Hypothalamus (tissue), 51 donors: Measurements from ENCODE around the gene ACYP2.
A peak's percentile ranks its signal among the peaks of the same experiment; 100 is the strongest.
"Not testable (repeated sequence)": the region's sequence is repeated elsewhere in the genome, so short reads cannot be mapped to it uniquely, and the experiment has no call there.

Source experiments
- DNase-seq, 51 donors: peaks; one replicate each; lab custom pipeline; 2025; lab: John Stamatoyannopoulos, UW

ACYP2 gene

DNA sequence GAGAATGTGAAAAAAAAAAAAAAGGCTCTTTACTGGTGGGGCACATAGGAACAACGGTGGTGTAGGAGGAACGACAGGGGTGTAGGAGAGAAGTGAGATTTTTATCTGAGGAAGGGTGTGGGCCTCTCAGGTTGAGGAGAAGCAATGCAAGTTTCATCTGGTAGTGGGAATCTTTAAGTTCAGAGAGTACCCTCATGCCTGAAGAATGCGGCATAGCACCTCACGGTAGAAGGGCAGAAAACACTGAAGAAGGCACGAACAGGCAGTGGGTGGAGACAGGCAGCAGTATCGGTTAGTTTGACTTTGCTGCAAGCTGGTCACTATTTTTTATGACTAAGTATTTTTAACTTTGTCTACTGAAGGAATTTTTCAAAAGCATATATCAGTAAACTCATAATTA lies 192.8 kb downstream of the ACYP2 start:
- no peak for DNase-seq

DNA sequence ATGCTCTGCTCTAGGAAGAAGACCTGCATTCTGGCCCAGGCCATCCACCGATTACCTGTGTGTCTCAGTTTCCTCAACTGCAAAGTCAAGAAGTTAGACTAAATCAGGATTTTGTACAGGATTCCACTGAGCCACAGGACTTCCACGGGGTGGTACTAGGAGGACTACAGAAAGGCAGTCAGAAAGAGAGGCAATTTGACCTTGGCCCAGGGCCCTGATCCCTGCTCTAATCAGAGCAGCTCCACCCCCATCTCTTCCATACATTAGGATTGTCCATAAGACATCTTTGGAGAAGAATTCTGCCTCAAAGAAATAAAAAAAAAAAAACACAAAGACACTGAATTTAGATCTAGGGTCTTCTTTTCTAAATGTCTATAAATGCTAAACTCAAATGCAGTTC lies 193.4 kb downstream of the ACYP2 start:
- no peak for DNase-seq

DNA sequence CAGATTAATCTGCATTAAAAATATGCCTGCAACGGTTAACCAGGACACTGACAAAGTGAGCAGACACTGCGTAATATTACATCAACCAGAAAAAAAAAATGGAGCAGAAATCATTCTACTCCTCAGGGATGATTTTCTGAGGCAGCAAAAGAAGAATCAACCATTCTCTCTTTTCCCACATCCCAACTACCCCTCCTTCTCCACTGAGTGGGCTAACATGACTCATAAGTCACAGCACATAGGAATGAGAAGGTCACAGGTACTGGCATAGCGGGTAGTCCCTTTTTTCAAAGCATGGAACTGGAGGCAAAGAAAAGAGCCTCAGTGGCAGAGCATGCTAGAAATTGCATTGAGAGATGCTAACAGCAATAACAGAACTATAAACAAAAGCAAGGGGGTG lies 194.9 kb downstream of the ACYP2 start:
- peak in 1 of 51 donors; percentile 50 for DNase-seq

DNA sequence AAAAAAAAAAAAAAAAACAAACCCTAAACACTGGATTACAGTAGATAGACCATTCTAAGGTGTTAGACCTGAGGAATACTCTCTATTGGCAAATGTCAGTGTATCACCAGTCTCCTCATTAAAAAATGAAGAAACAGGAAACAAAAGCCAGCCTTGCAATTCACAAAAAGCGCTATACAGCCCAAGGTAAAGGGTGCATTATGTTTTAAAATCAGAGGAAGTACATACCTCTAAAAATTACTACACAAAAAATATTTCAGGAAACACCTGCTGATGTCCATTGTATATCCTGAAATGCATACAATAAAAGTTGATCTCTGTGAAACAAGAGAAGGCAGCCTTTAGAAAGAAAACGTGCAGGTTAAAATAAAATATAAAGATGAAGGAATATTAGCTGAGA lies 195.5 kb downstream of the ACYP2 start:
- no peak for DNase-seq

DNA sequence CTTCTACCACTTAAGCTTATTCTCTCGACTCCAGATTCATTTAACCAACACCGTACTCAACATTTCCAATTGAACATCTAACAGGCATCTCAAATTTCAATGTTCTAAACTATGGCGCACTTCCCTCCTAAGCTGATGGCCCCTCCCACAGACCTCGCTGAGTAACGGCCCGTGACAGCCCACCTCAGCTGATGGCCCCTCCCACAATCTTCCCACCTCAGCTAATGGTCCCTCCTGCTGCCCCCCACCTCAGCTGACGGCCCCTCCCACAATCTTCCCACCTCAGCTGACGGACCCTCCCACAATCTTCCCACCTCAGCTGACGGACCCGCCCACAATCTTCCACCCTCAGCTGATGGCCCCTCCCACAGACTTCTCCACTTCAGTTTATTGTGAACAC lies 197.7 kb downstream of the ACYP2 start:
- DNase-seq: no peak

DNA sequence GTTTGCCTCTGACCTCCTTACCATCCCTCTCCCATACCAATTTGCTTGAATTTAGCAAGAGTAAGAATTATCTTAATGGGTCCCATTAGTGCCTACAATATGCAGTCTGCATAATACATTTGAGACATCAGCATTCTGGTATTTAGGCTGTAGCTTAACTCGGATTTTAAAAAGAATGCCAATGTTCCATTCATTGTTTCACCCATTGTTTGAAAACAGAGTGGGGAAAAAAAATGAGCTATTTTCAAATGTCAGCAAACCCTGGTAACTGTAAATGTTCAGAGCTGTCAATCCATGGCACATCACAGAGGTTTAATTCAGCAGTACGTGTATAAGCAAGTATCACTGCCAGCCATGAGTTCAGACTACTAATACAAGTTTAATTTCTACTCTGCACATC lies 202.6 kb downstream of the ACYP2 start:
- DNase-seq: no peak

DNA sequence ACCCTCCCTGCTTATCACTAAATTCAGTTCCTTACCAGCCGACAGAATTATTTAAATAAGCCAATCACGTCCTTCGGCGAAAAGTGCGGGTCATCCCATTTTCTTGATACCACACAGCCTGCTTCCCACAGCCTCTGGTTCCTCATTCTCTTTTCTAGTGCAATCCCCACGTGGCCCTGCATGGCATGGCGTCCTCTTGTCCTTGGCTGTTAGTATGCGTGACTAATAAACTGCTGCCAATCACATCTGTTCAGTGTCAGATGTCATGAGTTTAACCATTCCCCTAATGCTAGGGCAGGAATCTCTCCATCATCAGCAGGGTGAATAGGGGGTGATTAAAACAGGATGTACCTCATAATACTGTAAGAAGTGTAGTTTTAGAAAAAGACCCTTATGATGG lies 203.4 kb downstream of the ACYP2 start:
- DNase-seq: no peak

DNA sequence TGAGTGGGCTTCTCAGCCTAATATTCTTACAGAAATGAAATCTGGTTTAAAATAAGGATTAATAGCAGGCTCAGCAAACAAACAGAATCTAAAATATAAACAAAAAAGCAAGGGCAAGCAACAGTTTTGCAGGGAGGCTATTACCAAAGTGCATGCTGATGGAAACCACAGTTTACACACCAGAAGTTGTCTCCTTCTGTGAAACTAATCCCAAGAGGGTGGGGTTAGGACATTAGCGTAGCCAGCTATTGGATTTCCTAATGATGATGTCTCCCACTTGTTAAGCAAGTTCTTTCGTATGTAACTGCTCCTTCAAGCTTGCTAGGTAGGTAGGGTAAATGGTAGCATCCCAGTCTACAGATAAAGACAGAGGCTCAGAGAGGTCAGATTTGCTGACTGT lies 205.6 kb downstream of the ACYP2 start:
- DNase-seq: no peak

DNA sequence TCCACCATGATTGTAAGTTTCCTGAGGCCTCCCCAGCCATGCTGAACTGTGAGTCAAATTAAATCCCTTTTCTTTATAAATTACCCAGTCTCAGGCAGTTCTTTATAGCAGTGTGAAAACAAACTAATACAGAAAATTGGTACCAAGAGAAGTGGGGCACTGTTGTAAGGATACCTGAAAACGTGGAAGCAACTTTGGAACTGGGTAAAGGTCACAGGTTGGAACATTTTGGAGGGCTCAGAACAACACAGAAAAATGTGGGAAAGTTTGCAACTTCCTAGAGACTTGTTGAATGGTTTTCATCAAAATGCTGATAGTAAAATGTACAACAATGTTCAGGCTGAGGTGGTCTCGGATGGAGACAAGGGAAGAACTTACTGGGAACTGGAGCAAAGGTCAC lies 209.1 kb downstream of the ACYP2 start:
- not testable (repeated sequence) for DNase-seq

DNA sequence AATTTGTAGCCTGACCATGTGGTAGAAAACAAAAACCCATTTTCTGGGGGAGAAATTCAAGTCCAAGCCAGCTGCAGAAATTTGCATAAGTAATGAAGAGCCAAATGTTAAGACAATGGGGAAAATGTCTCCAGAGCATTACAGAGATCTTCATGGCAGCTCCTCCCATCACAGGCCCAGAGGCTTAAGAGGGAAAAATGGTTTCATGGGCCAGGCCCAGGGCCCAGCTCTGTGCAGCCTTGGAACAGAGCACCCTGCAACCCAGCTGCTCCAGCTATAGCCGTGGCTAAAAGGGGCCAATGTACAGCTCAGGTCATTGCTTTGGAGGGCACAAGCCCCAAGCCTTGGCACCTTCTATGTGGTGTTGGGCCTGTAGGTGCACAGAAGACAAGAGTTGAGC lies 209.7 kb downstream of the ACYP2 start:
- DNase-seq: no peak

DNA sequence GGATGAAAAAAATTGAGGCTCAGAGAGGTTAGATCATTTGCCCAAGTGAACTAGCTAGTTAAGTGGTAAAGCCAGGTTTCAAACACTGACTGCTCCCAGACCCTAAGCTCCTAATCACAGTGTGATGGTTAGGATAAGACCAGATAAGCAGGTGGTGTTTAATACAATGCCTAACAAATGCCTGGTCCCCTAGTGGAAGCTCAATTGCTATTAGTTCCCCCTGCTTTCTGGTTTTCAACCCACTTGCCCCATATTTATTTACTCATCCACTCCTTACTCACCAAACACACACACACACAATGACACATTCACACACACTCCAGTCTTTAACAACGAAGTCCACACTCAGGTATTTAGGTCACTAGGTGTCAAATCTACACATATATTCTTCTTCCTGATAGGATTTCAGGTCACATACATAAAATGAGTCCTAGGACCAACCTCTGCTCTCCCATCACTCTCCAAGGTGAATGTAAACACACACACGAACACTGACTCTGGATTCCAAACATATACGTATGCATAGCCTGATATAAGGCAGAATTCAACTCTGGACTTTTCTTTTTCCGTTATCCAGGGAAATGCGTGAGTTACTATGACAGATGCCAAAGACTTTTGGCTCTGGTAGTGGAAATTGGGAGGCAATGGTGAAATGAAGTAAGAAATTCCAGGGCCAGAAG lies 214.2 kb downstream of the ACYP2 start:
- DNase-seq: peak in 1 of 51 donors; percentile 43

DNA sequence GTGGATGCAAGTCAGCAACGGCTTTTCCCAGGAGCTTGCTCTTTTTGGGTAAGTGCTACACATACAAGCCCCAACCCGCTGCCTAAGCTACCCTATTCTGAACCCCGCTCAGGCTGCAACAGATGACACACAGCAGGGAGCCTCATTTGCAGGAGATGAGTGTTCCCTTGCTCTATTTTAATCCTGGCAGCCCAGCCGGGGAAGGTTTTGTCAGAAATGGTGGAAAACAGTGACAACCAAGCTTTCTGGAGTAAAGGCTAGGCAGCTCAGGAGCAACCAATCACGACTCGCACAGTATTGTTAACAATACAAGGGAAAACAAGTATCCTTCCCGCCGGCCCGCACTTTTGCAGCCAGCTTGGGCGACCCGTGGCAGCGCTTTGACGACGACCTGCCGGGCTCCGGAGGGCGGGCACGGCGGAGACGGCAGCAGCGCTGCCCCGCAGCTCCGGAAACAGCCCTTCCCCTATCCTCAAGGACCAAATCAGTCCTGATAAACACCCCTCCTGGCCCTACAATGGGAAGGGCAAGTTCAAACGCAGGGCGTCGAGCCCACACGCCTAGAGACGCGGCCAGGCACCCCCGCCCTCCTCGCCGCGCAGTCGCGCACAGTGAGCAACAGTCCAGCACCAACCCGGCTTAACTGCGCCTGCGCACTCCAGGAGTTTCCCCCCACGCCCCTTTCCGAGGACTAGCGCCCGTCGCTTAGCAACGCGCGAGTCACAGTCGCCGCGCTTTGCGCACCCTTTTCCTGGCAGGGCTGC lies 214.9 kb downstream of the ACYP2 start:
- peak; percentile 68 to 97 (median 94) for DNase-seq

DNA sequence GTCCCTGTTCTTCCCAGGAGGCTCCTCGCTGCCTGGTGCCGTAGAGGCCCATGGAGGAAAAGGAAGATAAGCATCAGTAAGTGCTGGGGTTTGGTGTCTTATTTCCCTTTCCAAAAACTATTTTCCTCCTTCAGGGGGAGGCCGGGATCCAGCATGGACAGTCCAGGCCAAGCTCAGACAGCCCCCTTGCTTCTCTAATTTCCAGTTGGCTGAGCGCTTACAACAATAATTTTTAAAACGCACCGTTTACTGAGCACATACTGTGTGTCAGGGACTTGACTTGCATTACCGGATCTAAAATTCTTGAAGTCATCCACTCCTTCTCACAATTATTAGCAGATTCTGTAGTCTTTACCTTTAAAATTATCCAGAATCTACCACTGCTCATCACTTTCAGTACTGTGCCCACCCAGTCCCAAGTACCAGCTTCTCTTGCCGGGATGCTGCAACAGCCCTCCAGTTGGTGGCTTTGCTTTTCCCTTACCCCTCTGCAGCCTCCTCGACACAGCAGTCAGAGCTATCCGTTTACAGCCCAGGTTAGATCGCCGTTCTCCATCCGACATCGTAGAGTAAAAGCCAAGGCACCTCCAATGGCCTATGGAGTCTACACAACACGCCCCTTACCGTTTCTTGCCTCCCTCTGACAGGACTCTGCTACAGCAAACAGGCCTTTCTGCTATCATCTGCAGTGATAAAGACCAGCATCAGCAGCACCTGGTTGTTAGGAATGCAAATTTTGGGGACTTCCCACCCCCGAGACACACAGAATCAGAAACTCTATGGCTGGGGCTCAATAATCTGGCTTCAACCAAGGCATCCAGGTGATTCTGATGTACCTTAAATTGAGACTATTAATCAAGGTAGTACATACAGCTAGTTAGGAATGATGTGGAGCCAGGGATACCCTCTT lies 215.8 kb downstream of the ACYP2 start:
- peak in 4 of 51 donors; percentile 3 to 65 (median 36) for DNase-seq

DNA sequence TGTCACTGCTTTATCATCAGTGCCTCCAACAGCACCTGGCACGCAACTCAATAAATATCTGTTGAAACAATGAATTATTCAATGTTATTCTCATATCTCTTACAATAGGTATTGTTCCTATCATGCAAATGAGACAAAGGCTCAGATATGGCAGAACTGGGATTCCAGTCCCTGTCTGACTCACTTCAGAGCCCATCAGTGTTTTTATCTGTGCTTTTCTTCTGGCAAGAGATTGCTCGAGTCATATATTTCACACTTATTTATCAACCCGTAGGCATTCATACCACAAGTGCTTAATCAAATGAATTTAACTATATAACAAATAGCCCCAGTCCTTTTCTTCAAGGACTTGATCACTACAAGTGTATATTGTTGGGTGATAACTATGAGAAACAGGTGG lies 217.0 kb downstream of the ACYP2 start:
- DNase-seq: no peak

DNA sequence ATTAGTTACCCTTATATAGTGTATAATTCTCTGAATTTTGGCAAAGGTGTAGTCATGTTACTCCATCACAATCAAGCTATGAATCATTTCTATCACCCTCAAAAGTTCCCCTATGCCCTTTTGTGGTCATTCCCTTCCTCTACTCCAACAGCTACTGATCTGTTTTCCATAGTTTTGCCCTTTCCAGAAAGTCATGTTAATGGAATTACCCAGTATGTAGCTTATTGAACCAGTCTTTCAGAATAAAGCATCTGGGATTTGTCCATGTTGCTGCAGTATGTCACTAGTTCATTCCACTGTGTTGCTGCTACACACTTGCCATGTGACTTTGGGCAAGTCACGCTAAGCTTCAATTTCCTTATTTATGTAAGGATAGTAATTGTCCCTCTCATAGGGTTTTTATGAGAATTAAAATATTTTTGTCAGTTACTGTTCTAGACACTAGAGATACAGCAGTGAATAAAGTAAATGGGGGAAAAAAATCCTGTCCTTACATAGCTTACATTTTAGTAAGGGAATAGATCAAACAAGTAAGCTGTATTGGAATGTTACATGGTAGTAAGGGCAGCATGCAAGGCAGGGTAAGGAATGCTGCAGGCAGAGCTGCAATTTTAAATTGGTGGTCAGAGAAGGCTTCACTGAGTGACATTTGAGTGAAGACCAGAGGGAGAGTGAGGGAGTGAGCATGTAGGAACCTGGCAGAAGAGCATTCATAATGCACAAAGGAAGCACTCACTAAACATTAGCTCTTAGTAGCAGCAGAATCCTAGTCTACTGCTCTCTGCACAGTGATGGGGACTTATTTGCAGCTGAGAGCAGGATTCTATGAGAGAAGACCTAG lies 220.9 kb downstream of the ACYP2 start:
- peak in 1 of 51 donors; percentile 28 for DNase-seq

DNA sequence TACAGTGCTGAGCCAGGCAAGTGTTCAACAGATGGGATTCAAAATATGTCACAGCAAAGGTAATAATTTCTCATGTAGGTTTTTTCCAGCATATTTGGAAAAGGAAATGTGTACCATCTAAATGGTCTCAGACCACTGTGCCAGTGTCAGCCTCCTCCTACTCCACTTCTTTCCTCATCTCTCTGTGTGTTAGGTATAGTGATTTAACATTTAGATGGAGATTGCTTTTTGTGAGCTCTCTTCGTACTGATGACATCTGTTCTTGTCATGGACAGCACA lies 221.5 kb downstream of the ACYP2 start:
- DNase-seq: no peak

DNA sequence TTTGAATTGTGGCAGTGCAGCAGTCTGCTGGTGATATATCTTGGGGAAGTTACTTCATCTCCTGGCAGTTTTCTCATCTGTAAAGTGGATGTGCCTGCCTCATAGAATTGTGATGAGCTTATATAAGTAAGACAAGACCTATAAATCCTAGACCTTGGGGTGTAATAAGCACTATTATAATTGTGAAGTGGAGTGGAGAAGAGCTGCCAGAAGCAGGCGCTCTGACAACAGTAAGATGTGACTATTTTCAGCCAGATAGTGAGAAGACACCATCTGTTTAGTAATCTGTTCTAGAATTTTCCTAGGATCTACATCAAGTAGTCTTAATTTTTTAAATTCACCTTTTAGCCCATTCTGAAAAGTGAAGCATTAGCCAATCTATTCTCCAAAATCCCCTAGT lies 226.2 kb downstream of the ACYP2 start:
- DNase-seq: peak in 1 of 51 donors; percentile 8

DNA sequence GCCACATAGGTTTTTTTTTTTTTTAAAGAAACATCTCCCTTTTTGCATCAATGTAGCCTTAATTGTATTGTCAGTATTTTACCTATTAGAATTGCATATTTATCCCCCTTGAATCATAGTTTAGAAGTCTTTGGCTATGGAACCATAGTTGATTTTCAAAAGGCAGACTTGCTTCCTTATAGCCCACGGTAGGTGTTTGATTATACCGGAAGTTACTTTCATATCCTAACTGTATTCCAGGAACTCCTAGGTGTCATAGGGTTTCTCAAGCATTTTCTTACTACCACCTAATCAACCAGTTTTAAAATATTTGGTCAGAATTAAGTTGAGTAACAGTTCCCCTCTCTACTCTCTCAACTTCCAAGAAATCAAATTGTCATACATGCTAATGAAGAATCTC lies 227.2 kb downstream of the ACYP2 start:
- no peak for DNase-seq

DNA sequence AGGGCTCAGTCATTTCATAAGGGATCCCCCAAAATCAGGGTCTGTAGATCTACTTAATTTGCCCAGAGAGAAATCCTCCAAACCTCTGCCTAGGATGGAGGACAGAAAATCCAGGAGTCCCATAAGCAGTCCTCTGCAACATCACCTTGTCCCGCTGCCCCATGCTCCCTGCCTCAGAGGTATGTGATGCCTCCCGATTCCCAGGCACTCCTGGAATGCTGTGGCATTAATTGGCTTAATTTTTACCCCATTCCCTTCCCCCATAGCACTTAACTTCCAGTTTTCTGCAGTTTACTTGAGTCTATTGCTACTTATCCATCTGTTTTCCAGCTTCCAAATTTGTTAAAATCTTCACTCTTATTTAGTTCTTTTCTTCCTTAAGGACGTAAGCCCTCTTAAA lies 232.2 kb downstream of the ACYP2 start:
- no peak for DNase-seq

DNA sequence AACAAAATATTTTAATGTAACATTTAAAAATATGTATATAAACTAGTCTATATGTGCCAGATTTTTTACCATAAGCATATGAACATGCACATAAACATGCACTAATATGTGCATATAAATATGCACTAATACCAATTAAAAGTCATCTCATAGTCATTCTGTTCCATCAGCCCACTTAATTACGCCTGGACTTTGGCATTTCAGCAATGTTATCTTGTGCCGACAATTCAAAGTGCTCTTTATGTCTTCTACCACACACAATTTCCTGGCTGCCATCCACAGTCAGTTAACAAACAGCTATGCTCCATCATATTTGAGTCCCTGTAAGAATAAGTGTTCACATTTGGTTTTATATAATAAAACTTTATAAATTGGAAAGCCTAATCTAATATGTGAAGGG lies 233.2 kb downstream of the ACYP2 start:
- DNase-seq: no peak

DNA sequence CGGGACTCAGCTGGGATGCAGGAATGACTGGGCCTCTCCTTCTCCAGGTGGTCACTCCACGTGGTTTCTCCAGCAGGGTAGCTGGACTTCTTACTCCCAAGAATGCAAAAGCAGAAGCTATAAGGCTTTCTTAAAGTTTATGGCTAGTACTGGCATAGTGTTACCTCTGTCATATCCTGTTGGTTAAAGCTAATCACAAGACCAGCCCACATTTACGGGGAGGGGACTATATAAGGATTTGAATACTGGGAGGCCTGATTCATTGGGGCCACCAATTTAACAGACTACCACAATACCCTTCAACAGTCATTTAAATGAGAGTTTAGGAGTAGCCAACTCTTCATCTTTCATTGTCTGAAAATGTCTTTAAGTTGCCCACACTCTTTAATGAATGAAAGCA lies 235.0 kb downstream of the ACYP2 start:
- DNase-seq: no peak
